Activated CD4-positive, alpha-beta T cell treated with anti-CD3 and anti-CD28 coated beads for 36 hours (primary cell): ENCODE measurements around the gene CLASP1. TPM values are rescaled to one million over a fixed set of nuclear protein-coding genes. Genes with fewer than 3 reads are reported as not detected.
"Not testable (repeated sequence)": the region's sequence is repeated elsewhere in the genome, so short reads cannot be mapped to it uniquely, and the experiment has no call there.

Experiments used
- ATAC-seq: fragments of 200-7000 bp; cut with Tn5 transposase; one replicate; pipeline ENCODE4 v1.10.0; 2021; ENCODE audit warnings: mild to moderate bottlenecking, moderate library complexity
- CTCF ChIA-PET: fragments of 350-600 bp; sonication (Branson Sonifier 250); formaldehyde crosslinking; loops from one replicate; lab custom pipeline; 2021; ENCODE audit warnings: antibody characterized with exemption; lab: Charles Lee
- POLR2A ChIA-PET: fragments of 350-600 bp; sonication (Branson Sonifier 250); formaldehyde crosslinking; loops from one replicate; lab custom pipeline; 2021; ENCODE audit warnings: antibody characterized with exemption, inconsistent platforms; lab: Charles Lee
- DNase-seq: peaks from one replicate; pipeline ENCODE4 v3.0.0-alpha.2; 2020
- H3K27ac Mint-ChIP-seq: one replicate; pipeline ENCODE4 v1.8.0; 2021; ENCODE audit warnings: mixed read lengths
- H3K27me3 Mint-ChIP-seq: one replicate; pipeline ENCODE4 v1.8.0; 2021; ENCODE audit warnings: mixed read lengths
- H3K36me3 Mint-ChIP-seq: one replicate; pipeline ENCODE4 v1.8.0; 2021; ENCODE audit warnings: low read depth, mixed read lengths
- H3K4me1 Mint-ChIP-seq: one replicate; pipeline ENCODE4 v1.8.0; 2021; ENCODE audit warnings: mixed read lengths
- H3K4me3 Mint-ChIP-seq: one replicate; pipeline ENCODE4 v1.8.0; 2021; ENCODE audit warnings: mild to moderate bottlenecking, moderate library complexity, mixed read lengths
- H3K9me3 Mint-ChIP-seq: one replicate; pipeline ENCODE4 v1.8.0; 2021; ENCODE audit warnings: low read depth, mixed read lengths
- intact Hi-C, 2 experiments: fragments of 100-400 bp; cut with DNase I in 1 of 2; cut with micrococcal nuclease in 1 of 2; formaldehyde crosslinking; loops; one replicate each; pipeline versions ENCODE4 v1.14.2 to v1.15.1; 2022 to 2024; cut with DNase I, micrococcal nuclease
- total RNA-seq, 2 experiments: library from RNA; stranded (reverse); gene quantifications; one replicate each; pipeline ENCODE4 v1.2.3, GENCODE V29; 2021

CLASP1 gene
- total RNA-seq, 2 experiments from 2014 or later, result 56.8 to 75.6 TPM

- Mint-ChIP-seq H3K27ac (no peak overlapping the region), H3K9me3 (no peaks in the 10 kb centered on the region), H3K36me3 (peaks cover 7% of the 10 kb centered on the region), H3K4me1 (peaks cover 11% of the 10 kb centered on the region), H3K4me3 (no peak overlapping the region), H3K27me3 (no peaks in the 10 kb centered on the region)
- CTCF ChIA-PET, result interaction anchor here (0.6 to 1.1 kb wide), 2 partner anchors 25 to 53 kb away, joined by 3 read pairs; no protein-coding TSS in a partner anchor
- intact Hi-C loops, result no loop called here
- ATAC-seq (no peak), DNase-seq (no peak)
- POLR2A ChIA-PET, result no interaction called here
Measured at GRCh38 chr2:121613774-121614173, 35.5 kb downstream of the CLASP1 start.

GRCh38 chr2:121613152-121613551, 36.1 kb downstream of the CLASP1 start:
- intact Hi-C loops, result no loop called here
- POLR2A ChIA-PET, result no interaction called here
- DNase-seq (no peak), ATAC-seq (no peak)
- Mint-ChIP-seq H3K27me3 (no peaks in the 10 kb centered on the region), H3K4me3 (no peak overlapping the region), H3K27ac (no peak overlapping the region), H3K36me3 (peaks cover 7% of the 10 kb centered on the region), H3K4me1 (peaks cover 14% of the 10 kb centered on the region), H3K9me3 (no peaks in the 10 kb centered on the region)
- CTCF ChIA-PET, result no interaction called here

- Mint-ChIP-seq H3K4me1 (peaks cover 15% of the 10 kb centered on the region), H3K27ac (no peak overlapping the region), H3K36me3 (peaks cover 7% of the 10 kb centered on the region), H3K9me3 (no peaks in the 10 kb centered on the region), H3K4me3 (no peak overlapping the region), H3K27me3 (no peaks in the 10 kb centered on the region)
- CTCF ChIA-PET, result no interaction called here
- ATAC-seq, result no peak
- intact Hi-C loops, result no loop called here
- POLR2A ChIA-PET, result no interaction called here
- DNase-seq, result no peak
Measured at GRCh38 chr2:121611730-121612705, 37.2 kb downstream of the CLASP1 start.

GRCh38 chr2:121611048-121611649, 38.1 kb downstream of the CLASP1 start:
- H3K27ac Mint-ChIP-seq, CTCF ChIA-PET: not testable (repeated sequence)
- H3K36me3 Mint-ChIP-seq, result peaks cover 11% of the 10 kb centered on the region

GRCh38 chr2:121610487-121610874, 38.8 kb downstream of the CLASP1 start:
- H3K4me3 Mint-ChIP-seq, intact Hi-C loops, H3K9me3 Mint-ChIP-seq, H3K27me3 Mint-ChIP-seq, DNase-seq, H3K27ac Mint-ChIP-seq, POLR2A ChIA-PET, ATAC-seq: not testable (repeated sequence)
- H3K4me1 Mint-ChIP-seq, result peaks cover 14% of the 10 kb centered on the region
- peaks cover 16% of the 10 kb centered on the region for H3K36me3 Mint-ChIP-seq
- CTCF ChIA-PET, result interaction anchor here (0.7 to 1.3 kb wide), 2 partner anchors 12 to 133 kb away, joined by 3 read pairs; no protein-coding TSS in a partner anchor

More at GRCh38 chr2:121611048-121611649, 38.1 kb downstream of the CLASP1 start:
- intact Hi-C loops, DNase-seq, H3K4me3 Mint-ChIP-seq, H3K27me3 Mint-ChIP-seq, ATAC-seq, H3K9me3 Mint-ChIP-seq, POLR2A ChIA-PET: not testable (repeated sequence)
- H3K4me1 Mint-ChIP-seq, result peaks cover 17% of the 10 kb centered on the region

- intact Hi-C loops, result no loop called here
- H3K4me1 Mint-ChIP-seq, result peaks cover 16% of the 10 kb centered on the region
- ChIA-PET POLR2A (no interaction called here), CTCF (no interaction called here)
- no peak overlapping the region for H3K4me3 Mint-ChIP-seq
- DNase-seq, result no peak
- ATAC-seq, result no peak
- peaks cover 20% of the 10 kb centered on the region for H3K36me3 Mint-ChIP-seq
- no peaks in the 10 kb centered on the region for H3K27me3 Mint-ChIP-seq
- H3K27ac Mint-ChIP-seq, result no peak overlapping the region
- no peaks in the 10 kb centered on the region for H3K9me3 Mint-ChIP-seq
Measured at GRCh38 chr2:121608967-121609366, 40.3 kb downstream of the CLASP1 start.

GRCh38 chr2:121608367-121608766, 40.9 kb downstream of the CLASP1 start:
- peaks cover 16% of the 10 kb centered on the region for H3K4me1 Mint-ChIP-seq
- no peaks in the 10 kb centered on the region for H3K27me3 Mint-ChIP-seq
- no peaks in the 10 kb centered on the region for H3K9me3 Mint-ChIP-seq
- ChIA-PET POLR2A (no interaction called here), CTCF (no interaction called here)
- ATAC-seq, result no peak
- intact Hi-C loops, result no loop called here
- no peak for DNase-seq
- no peak overlapping the region for H3K27ac Mint-ChIP-seq
- H3K36me3 Mint-ChIP-seq, result peaks cover 23% of the 10 kb centered on the region
- no peak overlapping the region for H3K4me3 Mint-ChIP-seq

GRCh38 chr2:121605820-121606733, 43.2 kb downstream of the CLASP1 start:
- Mint-ChIP-seq H3K4me1 (peaks cover 27% of the 10 kb centered on the region), H3K9me3 (no peaks in the 10 kb centered on the region), H3K36me3 (peaks cover 29% of the 10 kb centered on the region), H3K4me3 (no peak overlapping the region), H3K27me3 (no peaks in the 10 kb centered on the region), H3K27ac (no peak overlapping the region)
- DNase-seq (no peak), ATAC-seq (no peak)
- intact Hi-C loops, result no loop called here
- ChIA-PET POLR2A (no interaction called here), CTCF (interaction anchor here (0.7 to 0.9 kb wide), 2 partner anchors 11 to 115 kb away, joined by 3 read pairs; no protein-coding TSS in a partner anchor)

- POLR2A ChIA-PET, result no interaction called here
- Mint-ChIP-seq H3K27ac (no peak overlapping the region), H3K27me3 (no peaks in the 10 kb centered on the region), H3K36me3 (peaks cover 36% of the 10 kb centered on the region), H3K4me3 (no peak overlapping the region), H3K4me1 (peaks cover 35% of the 10 kb centered on the region), H3K9me3 (no peaks in the 10 kb centered on the region)
- ATAC-seq (no peak), DNase-seq (no peak)
- CTCF ChIA-PET, result no interaction called here
- intact Hi-C loops, result no loop called here
Measured at GRCh38 chr2:121603185-121603584, 46.1 kb downstream of the CLASP1 start.

GRCh38 chr2:121599963-121600651, 49.2 kb downstream of the CLASP1 start:
- Mint-ChIP-seq H3K27ac (no peak overlapping the region), H3K9me3 (no peaks in the 10 kb centered on the region), H3K27me3 (no peaks in the 10 kb centered on the region), H3K4me3 (no peak overlapping the region), H3K4me1 (peaks cover 59% of the 10 kb centered on the region), H3K36me3 (peaks cover 27% of the 10 kb centered on the region)
- DNase-seq (no peak), ATAC-seq (no peak)
- intact Hi-C loops, result no loop called here
- CTCF ChIA-PET, result interaction anchor here (1.0 kb wide), 1 partner anchor 26 kb away, joined by 3 read pairs; no protein-coding TSS in a partner anchor
- POLR2A ChIA-PET, result no interaction called here
